GM10266 (cell line): ENCODE data around the gene DUOXA2.

ENCODE experiments used
- DNase-seq: peaks from one replicate; pipeline ENCODE4 v3.0.0; 2012; ENCODE audit errors: extremely low spot score
- TF ChIP-seq, protein P1 (sequence below): IDR thresholded peaks from 2 replicates; pipeline ENCODE4 v1.5.1; 2012; ENCODE audit warnings: mild to moderate bottlenecking, low read depth; ENCODE audit not compliant: control insufficient read depth, insufficient read depth; ENCODE audit errors: missing control alignments

DUOXA2 gene

GRCh38 chr15:45146405-45146804 lies 32.3 kb downstream of the DUOXA2 start:
- TF ChIP-seq, protein P1, sequence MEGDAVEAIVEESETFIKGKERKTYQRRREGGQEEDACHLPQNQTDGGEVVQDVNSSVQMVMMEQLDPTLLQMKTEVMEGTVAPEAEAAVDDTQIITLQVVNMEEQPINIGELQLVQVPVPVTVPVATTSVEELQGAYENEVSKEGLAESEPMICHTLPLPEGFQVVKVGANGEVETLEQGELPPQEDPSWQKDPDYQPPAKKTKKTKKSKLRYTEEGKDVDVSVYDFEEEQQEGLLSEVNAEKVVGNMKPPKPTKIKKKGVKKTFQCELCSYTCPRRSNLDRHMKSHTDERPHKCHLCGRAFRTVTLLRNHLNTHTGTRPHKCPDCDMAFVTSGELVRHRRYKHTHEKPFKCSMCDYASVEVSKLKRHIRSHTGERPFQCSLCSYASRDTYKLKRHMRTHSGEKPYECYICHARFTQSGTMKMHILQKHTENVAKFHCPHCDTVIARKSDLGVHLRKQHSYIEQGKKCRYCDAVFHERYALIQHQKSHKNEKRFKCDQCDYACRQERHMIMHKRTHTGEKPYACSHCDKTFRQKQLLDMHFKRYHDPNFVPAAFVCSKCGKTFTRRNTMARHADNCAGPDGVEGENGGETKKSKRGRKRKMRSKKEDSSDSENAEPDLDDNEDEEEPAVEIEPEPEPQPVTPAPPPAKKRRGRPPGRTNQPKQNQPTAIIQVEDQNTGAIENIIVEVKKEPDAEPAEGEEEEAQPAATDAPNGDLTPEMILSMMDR: no peak

GRCh38 chr15:45147606-45148005 lies 33.5 kb downstream of the DUOXA2 start:
- DNase-seq: no peak
- TF ChIP-seq, protein P1: no peak

More at GRCh38 chr15:45146405-45146804, 32.3 kb downstream of the DUOXA2 start:
- no peak for DNase-seq

DNA sequence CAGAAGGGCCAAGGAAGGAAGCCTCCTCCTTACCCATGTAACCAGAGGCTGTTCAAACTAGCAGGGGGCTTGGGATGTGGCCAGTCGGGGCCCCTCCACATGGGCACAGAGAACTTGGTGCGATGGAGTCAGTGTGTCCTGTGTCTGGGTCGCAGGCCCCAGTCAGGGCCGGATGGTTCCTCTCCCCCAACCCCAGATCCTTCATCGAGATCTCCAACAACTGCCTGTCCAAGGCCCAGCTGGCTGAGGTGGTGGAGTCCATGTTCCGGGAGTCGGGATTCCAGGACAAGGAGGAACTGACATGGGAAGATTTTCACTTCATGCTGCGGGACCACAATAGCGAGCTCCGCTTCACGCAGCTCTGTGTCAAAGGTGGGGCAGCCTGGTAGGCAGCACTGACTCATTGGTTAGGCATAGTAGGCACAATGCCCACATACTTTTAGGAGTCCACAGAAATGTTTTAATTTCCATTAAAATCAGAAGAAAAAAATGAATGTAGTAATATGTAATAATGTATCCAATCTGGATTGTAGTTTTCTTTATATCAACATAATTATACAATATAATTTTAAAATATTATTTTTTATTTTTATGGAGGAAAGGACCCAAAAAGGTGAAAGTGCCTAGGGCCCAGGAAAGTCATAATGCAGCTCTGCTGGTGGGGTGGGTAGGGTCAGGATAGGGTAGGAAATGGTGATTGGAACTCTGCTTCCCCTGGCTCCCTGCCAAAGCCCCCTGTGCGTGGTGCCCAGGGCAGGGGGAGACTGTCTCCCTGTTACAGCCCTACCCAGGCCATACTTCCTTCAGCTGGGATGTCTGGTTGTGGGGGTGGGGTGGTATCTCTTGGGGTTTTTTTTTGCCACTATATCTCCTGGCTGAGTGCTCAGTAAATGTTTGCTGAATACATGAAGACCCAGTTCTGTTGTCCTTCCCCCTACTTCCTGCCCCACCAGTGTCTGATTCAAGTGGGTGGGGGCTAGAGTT lies 34.2 kb downstream of the DUOXA2 start:
- TF ChIP-seq, protein P1: no peak
- no peak for DNase-seq

DNA sequence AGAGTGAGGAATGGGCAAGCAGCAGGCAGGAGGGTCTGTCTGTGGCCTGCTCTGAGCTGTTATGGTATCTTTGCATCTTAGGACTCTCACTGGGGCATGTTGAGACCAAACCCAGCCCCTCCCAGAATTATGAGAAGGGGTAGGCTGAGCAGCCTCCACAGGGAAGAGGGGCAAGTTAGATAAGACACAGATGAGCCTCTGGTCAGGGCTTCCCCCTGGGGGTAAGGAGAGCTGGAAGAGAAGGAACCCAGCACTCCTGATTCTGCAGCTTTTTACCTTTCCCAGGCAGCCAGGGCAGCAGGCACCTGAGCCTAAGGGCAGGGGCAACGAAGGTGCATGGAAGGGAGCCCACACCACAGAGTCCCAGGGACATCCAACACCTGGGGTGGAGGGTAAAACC lies 34.9 kb downstream of the DUOXA2 start:
- TF ChIP-seq, protein P1: no peak
- DNase-seq: no peak

GRCh38 chr15:45150481-45150880 lies 36.4 kb downstream of the DUOXA2 start:
- DNase-seq: no peak
- TF ChIP-seq, protein P1: no peak

- TF ChIP-seq, protein P1: no peak
- DNase-seq: no peak
Measured at GRCh38 chr15:45150997-45151396, 36.9 kb downstream of the DUOXA2 start.

DNA sequence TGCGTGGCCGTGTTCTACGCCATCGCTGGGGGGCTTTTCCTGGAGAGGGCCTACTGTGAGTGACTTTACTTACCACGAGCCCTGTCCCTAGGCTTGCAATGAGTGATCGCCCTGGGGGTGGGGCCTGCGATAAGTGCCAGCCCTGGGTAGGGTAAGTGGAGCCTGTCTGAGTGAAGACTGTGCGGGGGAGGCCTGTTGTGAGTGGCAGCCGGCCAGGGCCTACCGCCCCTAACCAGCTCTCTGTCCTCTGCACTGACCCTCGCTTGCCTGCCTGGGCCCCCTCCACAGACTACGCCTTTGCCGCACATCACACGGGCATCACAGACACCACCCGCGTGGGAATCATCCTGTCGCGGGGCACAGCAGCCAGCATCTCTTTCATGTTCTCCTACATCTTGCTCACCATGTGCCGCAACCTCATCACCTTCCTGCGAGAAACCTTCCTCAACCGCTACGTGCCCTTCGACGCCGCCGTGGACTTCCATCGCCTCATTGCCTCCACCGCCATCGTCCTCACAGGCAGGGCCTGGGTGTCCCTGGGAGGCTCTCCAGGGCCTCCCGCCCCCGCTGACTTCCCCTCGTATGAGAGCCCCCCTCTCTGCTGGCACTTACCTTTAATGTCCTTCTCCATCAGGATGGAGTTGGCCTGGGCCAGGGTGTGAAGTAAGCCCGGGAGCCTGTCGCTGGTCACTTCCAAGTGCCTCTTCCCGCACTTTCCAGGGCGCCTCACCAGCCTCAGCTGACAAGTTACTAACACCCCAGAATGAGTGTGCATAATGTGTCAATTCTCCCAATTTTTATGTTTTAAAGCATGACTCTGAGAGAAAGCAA lies 38.1 kb downstream of the DUOXA2 start:
- TF ChIP-seq, protein P1: no peak
- DNase-seq: no peak
